Hepatic stellate cell (primary cell): Measurements from ENCODE around the gene TREML2.
"Not testable (repeated sequence)": the region's sequence is repeated elsewhere in the genome, so short reads cannot be mapped to it uniquely, and the experiment has no call there.

Experiments
- DNase-seq: peaks from one replicate; pipeline ENCODE4 v3.0.0; 2011; ENCODE audit warnings: low spot score

TREML2 gene, protein sequence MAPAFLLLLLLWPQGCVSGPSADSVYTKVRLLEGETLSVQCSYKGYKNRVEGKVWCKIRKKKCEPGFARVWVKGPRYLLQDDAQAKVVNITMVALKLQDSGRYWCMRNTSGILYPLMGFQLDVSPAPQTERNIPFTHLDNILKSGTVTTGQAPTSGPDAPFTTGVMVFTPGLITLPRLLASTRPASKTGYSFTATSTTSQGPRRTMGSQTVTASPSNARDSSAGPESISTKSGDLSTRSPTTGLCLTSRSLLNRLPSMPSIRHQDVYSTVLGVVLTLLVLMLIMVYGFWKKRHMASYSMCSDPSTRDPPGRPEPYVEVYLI

GRCh38 chr6:41200901-41201763, at the start of gene TREML2:
Gene TREML2, minus strand, starts transcription at chr6:41201149. Its CDS starts 141 bp downstream, at chr6:41201008.
- DNase-seq = no peak

DNA sequence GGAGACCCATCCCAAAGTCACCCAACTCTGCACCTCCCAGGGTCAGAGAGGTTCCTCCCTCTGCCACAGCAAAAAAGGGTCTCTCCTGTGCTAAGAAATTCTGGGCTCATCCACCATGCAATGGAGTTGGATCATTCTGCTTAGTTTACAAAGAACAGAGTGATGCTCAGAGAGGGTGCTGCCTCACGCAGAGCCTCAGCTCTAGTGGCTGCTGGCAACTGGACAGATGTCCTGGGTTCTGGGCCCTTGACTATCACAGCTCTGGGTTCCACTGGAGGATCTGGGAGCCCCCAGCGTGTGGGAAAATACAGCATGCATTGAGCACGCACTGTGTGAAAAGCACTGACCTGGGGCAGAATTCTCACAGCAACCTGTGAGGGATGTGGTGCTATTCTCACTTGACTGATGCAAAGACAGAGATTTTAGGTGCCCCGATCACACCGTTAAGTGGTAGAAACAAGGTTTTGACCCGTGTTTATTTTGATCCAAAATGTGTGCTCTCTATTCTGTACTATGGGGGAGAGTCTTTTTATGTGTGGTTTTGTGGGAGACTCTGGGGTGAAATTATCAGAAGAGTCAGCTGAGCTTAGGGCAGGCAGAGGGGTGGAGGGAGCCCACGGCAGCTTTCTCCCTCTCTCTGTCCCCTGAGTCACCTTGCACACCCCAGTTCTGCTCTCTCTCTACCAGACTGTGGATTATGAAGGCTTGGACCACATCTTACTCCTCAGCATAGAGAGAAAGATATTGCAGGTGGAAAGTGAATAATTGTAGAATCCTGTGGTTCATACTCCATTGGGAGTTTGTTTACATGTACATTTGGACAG, 47.1 kb upstream of the TREML2 start:
- DNase-seq = no peak

DNA sequence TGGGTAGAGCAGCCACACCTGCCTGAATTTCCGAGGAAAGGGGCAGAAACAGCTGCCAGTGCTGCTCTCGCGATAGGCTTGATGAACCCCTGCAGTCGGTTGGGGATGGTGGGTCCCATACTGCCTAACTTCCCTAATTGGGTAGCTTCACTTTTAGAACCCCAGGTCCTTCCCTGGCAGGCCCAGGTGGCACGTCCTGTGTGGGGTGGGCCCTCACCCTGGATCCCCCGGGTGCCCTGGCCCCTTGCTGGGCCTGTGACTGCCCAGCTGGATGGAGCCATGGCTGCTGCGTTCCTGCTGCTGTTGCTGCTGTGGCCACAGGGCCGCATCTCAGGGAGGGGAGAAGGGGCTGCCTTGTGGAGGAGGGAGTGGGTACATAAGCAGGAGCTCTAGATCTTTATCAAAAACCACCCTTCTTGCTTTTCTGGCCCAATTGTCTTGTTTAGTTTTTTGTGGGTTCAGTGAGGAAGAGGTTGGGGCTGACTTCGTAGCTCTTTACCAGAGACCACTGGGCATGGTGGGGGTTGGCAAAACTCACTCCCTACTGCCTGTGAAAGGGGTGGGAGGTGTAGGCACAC, 46.4 kb upstream of the TREML2 start:
- DNase-seq = no peak

GRCh38 chr6:41246529-41246928, 45.6 kb upstream of the TREML2 start:
- not testable (repeated sequence) for DNase-seq

DNA sequence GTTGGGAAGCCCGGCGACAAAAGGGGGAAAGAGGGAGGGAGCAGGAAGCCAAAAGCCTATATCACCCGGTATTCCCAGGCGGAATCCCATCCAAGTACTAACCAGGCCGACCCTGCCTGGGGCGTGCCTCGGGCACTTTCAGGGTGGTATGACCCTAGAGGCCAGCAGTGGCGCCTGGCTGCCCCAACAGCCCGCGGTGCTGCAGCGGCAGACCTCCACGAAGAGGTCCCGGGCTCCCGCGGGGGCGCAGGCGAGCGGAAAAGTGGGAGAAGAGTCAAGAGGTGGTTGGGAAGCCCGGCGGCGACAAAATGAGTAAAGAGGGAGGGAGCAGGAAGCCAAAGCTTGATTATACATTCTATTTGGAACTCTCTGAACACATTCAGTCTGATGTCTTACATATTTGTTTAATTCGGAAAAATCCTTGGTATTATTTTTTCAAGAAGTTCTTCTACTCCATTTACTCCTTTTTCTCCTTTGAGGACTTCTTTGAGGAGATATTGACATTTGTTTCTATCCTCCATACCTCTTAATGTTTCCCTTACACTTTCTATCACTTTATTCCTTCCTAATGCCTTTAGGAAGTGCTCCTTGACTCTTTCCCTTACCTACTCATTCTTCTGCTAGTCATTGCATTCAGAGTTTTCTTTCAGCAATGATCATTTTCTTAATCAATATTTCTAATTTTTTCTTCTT, 38.7 kb upstream of the TREML2 start:
- no peak for DNase-seq

- DNase-seq = no peak
Observed at GRCh38 chr6:41237128-41237527, 36.2 kb upstream of the TREML2 start.

GRCh38 chr6:41236276-41236675, 35.3 kb upstream of the TREML2 start:
- no peak for DNase-seq

GRCh38 chr6:41232667-41233066, 31.7 kb upstream of the TREML2 start:
- DNase-seq = no peak

DNA sequence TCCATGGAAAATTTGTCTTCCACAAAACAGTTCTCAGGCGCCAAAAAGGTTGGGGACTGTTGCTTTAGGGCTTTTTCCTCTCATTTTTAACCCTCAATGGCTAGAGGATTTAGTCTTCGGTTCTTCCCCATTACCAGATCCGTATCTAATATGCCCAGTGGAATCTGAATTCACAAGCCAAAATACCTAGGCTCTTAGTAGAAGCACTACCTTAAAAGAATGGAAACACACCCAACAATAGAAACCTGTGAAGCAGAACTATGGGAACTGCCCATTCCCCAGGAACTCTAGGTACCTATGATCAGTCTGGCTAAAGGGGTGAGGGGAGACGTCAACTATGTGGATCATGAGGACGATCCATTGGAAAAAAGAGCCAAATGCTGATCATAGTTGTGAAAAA, 30.3 kb upstream of the TREML2 start:
- DNase-seq = no peak

DNA sequence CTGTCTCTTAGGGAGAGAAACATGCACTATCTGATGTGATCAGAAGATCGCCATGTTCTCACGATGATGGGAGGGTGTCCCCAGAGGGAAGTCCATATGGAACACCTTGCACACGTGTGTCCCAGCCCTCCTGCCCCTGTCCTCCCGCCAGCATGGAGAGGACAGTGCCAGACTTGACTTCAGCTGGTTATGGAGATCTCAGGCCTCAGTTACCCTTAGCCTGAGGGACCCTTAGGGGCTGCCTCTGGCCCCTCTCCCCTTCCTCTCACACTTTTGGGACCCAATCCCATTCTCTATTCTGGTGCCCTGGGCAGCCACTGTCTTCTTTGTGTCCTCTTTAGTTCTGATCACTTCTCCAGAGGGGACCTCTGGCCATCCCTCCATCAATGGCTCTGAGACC, 28.8 kb upstream of the TREML2 start:
- no peak for DNase-seq

- no peak for DNase-seq
Observed at GRCh38 chr6:41228616-41229015, 27.7 kb upstream of the TREML2 start.

GRCh38 chr6:41228096-41228495, 27.1 kb upstream of the TREML2 start, which contains the start of gene TREML4:
Gene TREML4, plus strand, starts transcription at chr6:41228349. Its CDS starts 79 bp downstream, at chr6:41228428.
- DNase-seq = no peak

GRCh38 chr6:41226752-41227151, 25.8 kb upstream of the TREML2 start:
- no peak for DNase-seq

DNA sequence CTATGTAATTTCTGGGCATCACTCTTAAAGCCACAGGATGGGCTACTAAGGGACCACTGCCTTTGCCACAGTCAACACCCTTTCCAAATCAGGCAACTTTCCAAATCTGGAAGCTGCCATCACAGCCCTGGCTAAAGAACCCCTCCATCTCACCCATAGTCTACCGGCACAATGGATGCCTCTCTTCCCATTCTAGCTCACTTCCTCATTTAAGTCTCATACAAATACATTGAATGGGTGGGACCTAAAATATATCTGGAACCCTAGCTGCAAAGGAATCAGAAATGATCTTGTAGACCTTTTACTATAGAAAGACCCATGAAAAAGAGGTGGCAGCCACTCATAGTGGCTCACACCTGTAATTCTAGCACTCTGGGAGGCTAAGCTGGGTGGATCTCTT, 23.9 kb upstream of the TREML2 start:
- DNase-seq = no peak

DNA sequence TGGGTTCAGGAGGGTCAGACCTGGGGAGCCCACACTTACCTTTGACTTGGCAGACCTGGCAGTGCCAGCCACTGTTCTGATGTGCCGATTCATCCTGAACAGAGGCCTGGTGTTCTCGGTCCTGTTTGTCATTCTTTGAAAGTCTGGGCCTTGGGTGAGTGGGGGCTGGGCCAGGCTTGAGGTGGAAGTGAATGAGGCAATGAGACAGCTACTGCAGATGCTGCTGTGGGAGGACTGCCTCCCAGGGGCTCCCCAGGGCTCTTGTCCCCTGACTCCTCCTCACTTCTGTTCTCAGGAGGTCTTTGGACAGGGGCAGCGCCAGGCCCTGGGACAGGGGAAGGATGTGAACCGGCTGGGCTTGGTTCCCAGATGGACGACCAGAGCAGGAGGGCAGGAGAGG, 21.6 kb upstream of the TREML2 start:
- no peak for DNase-seq

- no peak for DNase-seq
Observed at GRCh38 chr6:41222045-41222444, 21.1 kb upstream of the TREML2 start.

DNA sequence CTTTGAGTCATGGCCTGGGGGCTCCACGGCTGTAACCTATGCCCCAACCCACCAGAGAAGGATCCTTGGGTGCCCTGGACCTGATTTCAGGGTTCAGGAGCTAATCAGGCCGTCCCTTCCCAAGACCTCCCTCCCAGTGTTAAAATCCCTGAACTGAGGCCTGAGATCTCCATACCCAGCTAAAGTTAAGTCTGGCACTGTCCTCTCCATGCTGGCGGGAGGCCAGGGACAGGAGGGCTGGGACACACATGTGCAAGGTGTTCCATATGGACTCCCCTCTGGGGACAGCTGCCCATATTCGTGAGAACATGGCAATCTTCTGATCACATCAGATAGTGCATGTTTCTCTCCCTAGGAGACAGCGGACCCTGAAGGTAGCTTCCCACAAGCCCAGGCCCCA, 15.7 kb upstream of the TREML2 start:
- DNase-seq = no peak

DNA sequence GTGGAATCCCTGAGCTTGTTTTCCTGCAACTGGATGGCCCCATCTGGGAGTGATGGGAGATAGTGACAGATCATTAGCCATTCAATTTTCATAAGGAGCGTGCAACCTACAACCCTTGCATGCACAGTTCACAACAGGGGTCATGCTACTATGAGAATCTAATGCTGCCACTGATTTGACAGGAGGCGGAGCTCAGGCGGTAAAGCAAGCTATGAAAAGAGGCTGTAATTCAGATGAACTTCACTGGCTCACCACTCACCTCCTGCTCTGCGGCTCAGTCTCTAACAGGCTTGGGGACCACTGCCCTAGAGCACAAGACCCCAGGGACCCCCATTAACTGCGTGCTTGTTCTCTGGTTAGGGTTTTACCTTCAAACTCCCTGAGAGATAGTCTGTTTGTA, 14.8 kb upstream of the TREML2 start:
- no peak for DNase-seq

DNA sequence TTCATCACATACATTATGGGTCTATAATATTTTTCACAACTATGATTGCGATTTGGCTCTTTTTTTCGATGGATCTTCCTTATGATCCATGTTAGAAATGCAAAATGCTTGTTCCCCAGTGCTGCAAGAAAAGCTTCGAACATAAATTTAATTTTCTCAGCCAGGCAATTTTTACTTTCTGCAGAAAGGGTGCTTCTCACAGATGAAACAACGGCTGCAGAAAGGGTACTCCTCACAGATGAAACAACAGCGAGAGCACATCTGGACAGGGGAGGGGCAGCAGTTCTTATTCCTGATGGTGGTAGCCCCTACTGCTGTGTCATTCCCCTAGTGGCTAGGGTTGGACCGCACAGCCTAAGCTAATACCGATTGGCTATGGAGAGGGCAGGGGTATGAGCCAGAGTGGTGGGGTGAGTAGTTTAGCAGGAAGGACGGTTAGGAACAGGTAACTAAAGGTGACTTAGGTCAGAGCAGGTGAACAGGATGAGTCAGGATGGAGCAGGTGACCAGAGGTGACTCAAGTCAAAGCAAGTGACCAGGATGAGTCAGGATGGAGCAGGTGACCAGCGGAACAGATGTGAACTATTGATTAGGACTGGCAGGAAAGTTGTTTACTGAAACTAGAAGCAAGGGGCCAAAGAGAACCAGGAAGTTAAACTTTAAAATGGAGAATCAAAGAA, 13.8 kb upstream of the TREML2 start:
- no peak for DNase-seq

- DNase-seq = no peak
Observed at GRCh38 chr6:41209547-41210320, 8.8 kb upstream of the TREML2 start.
